MM.1S (cell line): ENCODE results near the gene GRIA3.

Experiments used
- CTCF ChIP-seq: fragments of 300-600 bp; sonication (generic); IDR thresholded peaks from 2 replicates; pipeline ENCODE4 v1.5.1; 2016; ENCODE audit warnings: antibody characterized with exemption, low read length, mixed read lengths
- EZH2 ChIP-seq: fragments of 300-600 bp; sonication (generic); optimal IDR thresholded peaks from 2 replicates; pipeline ENCODE3; 2017; ENCODE audit warnings: low read depth, mild to moderate bottlenecking, antibody characterized with exemption, low read length, mixed read lengths
- EZH2phosphoT487 ChIP-seq: fragments of 300-600 bp; sonication (generic); IDR thresholded peaks from 2 replicates; pipeline ENCODE4 v1.6.1; 2018; ENCODE audit warnings: antibody characterized with exemption, low read length

GRCh38 chrX:123350226-123350625 lies 166.1 kb downstream of the GRIA3 start:
- TF ChIP-seq CTCF (no peak), EZH2 (no peak), EZH2phosphoT487 (no peak)
